ENCODE results near the gene SOX30. TPM values are rescaled to one million over a fixed set of nuclear protein-coding genes. Genes with fewer than 3 reads are reported as not detected.

SOX30 gene
- total and polyA plus RNA-seq, 2 of the 13 experiments (the other 11 are each of a cell fraction or from before 2014, with no cell fraction given) = 0.05 TPM; not detected in 1

- no peaks in the 10 kb centered on the region for H3K4me1 ChIP-seq (ENCODE audit: insufficient read depth, low read length)
- H3K36me3 ChIP-seq (replicated peaks in 1 of 2; ENCODE audit: control insufficient read depth in 1 of 2, insufficient read depth in 2 of 2, low read length in 2 of 2) = no peaks in the 10 kb centered on the region
- 0% methylated on average over 2 of the region's 2 CpGs for WGBS (ENCODE audit: low lambda C conversion rate)
- ATAC-seq (no peak), DNase-seq (ENCODE audit: low spot score) (no peak), FAIRE-seq (no peak)
- no peaks in the 10 kb centered on the region for H3K9me3 ChIP-seq (ENCODE audit: low read length)
- BruUV-seq (replicated peaks) = no TSS peak
- H3K4me3 ChIP-seq (replicated peaks in 1 of 3; ENCODE audit: insufficient read depth in 1 of 3, low read depth in 2 of 3, low read length in 3 of 3) = no peak overlapping the region
- intact Hi-C loops (cut with micrococcal nuclease; ENCODE audit: unreplicated experiment) (no loop called here), in situ Hi-C loops (cut with HindIII; ENCODE audit: extremely low pct_ligation_motif_present, low pct_unique_long_range_greater_than_20kb) (no loop called here)
- TF ChIP-seq ZNF3 (CRISPR knock-in tag; IDR thresholded peaks at IDR 0.05) (no peak), GLMP (CRISPR knock-in tag; IDR thresholded peaks at IDR 0.05; ENCODE audit: borderline replicate concordance) (no peak), ZKSCAN5 (CRISPR knock-in tag; IDR thresholded peaks at IDR 0.05) (no peak), SALL2 (CRISPR knock-in tag; IDR thresholded peaks at IDR 0.05) (no peak), RBFOX2 (IDR thresholded peaks at IDR 0.05; ENCODE audit: low read depth, low read length) (no peak), TAF15 (IDR thresholded peaks at IDR 0.05; ENCODE audit: low read depth, low read length, poor library complexity, severe bottlenecking) (no peak), ZBTB34 (CRISPR knock-in tag; IDR thresholded peaks at IDR 0.05) (no peak), SPEN (CRISPR knock-in tag; IDR thresholded peaks at IDR 0.05; ENCODE audit: low read depth) (no peak), ZNF569 (CRISPR knock-in tag; IDR thresholded peaks at IDR 0.05; ENCODE audit: borderline replicate concordance) (no peak), NR2C2 (CRISPR knock-in tag; IDR thresholded peaks at IDR 0.05; ENCODE audit: borderline replicate concordance) (no peak), MTA3 (CRISPR knock-in tag; IDR thresholded peaks at IDR 0.05) (no peak), IKZF1 (IDR thresholded peaks at IDR 0.05) (no peak), ZNF260 (CRISPR knock-in tag; IDR thresholded peaks at IDR 0.05; ENCODE audit: borderline replicate concordance, low read depth) (no peak), KDM6A (CRISPR knock-in tag; IDR thresholded peaks at IDR 0.05; ENCODE audit: low read depth) (no peak), TCF7 (IDR thresholded peaks at IDR 0.05; ENCODE audit: low read depth) (no peak), ZNF33B (CRISPR knock-in tag; IDR thresholded peaks at IDR 0.05) (no peak)
- no peaks in the 10 kb centered on the region for H3K79me2 ChIP-seq (ENCODE audit: insufficient read depth, low read length)
- no peak overlapping the region for H2AFZ ChIP-seq (ENCODE audit: low read length)
- no peak overlapping the region for H3K27ac ChIP-seq (ENCODE audit: extremely low read length, insufficient read depth, low read length)
- no peak overlapping the region for H3K9ac ChIP-seq (ENCODE audit: insufficient read depth, low read depth, low read length)
- 0 out of 5 replicates have a peak, but pooled peaks cover 0 to 6% of the 10 kb centered on the region in 2 experiments for H3K27me3 ChIP-seq (ENCODE audit: control insufficient read depth in 1 of 2, insufficient read depth in 2 of 2, low read length in 2 of 2)
- no peak overlapping the region for H3K4me2 ChIP-seq (ENCODE audit: low read depth, low read length)
- H4K20me1 ChIP-seq (ENCODE audit: insufficient read depth, low read length) = no peaks in the 10 kb centered on the region
- POLR2A ChIA-PET = no interaction called here
- CTCF ChIA-PET (ENCODE audit: low intra/inter-chr PET ratio, low total read pairs) = no interaction called here
These were observed 57.4 kb downstream of the SOX30 start for GRCh38 chr5:157594675-157595459.

Measured in HepG2 (cell line).